GM19351 (cell line): ENCODE data around the gene PRKAR2B.
"Not testable (repeated sequence)": the region's sequence is repeated elsewhere in the genome, so short reads cannot be mapped to it uniquely, and the experiment has no call there.

ENCODE experiments used
- ATAC-seq: cut with Tn5 transposase; IDR thresholded peaks from one replicate; pipeline ENCODE4 v1.9.1; 2021; ENCODE audit warnings: mild to moderate bottlenecking, moderate library complexity; ENCODE audit not compliant: unreplicated experiment

Gene PRKAR2B

GRCh38 chr7:107076781-107077698 lies 32.5 kb downstream of the PRKAR2B start:
- no peak for ATAC-seq

DNA sequence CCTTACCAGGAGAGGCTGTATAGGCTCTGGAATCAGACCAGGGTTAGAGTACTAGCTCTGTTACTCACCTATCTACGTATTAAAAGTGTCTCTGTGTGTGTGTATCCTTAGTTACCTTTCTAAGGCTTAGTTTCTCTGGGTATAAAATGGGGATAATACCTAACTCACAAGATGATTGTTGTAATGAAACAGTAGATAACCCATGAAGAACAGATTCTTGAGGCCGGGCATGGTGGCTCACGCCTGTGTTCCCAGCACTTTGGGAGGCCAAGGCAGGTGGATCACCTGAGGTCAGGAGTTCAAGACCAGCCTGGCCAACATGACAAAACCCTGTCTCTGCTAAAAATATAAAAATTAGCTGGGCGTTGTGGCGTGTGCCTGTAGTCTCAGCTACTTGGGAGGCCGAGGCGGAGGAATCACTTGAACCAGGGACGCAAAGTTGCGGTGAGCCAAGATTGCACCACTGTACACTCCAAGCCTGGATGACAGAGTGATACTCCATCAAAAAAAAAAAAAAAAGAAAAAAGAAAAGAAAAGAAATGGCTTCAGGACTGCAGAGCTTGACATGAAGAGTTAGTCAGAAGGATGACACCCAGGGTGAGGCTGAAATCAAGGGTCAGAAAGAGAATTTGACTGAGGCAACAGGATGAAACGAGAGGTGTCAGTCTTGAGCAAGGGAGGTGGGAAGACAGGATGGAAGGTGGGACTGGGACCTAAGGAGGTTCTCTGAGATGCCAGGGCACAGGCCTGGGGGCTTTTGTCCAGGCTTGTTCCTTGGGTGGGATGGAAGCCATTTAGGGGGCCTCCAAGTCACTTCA lies 33.4 kb downstream of the PRKAR2B start:
- ATAC-seq, result no peak

- ATAC-seq, result no peak
These were observed 34.0 kb downstream of the PRKAR2B start for GRCh38 chr7:107078517-107078966.

GRCh38 chr7:107079212-107079940 lies 34.9 kb downstream of the PRKAR2B start:
- no peak for ATAC-seq

- no peak for ATAC-seq
These were observed 35.6 kb downstream of the PRKAR2B start for GRCh38 chr7:107080099-107080505.

GRCh38 chr7:107080533-107080932 lies 36.0 kb downstream of the PRKAR2B start:
- ATAC-seq, result no peak

DNA sequence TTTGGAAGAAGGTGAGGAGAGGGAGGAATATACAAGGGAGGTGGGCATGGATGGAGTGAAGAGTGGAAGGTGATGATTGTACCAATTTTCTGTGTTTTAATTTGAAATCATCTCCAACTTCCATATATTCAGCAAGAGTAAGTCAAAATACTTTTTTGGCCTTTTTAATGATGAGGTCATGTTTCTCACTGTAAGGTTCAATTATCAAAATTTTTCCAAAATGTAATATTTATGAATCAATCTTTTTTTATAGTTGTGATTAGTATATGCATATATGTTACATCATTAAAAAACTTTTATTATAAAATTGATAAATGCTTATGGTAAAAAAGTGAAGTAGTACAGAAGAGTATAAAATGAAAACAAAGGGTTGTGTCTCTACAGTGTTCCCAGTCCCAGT lies 40.7 kb downstream of the PRKAR2B start:
- no peak for ATAC-seq

GRCh38 chr7:107089627-107090026 lies 45.1 kb downstream of the PRKAR2B start:
- no peak for ATAC-seq

GRCh38 chr7:107090457-107090856 lies 46.0 kb downstream of the PRKAR2B start:
- no peak for ATAC-seq

GRCh38 chr7:107091306-107091705 lies 46.8 kb downstream of the PRKAR2B start:
- ATAC-seq, result no peak

DNA sequence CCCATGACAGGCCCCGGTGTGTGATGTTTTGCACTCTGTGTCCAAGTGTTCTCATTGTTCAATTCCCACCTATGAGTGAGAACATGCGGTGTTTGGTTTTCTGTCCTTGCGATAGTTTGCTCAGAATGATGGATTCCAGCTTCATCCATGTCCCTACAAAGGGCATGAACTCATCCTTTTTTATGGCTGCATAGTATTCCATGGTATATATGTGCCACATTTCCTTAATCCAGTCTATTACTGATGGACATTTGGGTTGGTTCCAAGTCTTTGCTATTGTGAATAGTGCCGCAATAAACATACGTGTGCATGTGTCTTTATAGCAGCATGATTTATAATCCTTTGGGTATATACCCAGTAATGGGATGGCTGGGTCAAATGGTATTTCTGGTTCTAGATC lies 49.2 kb downstream of the PRKAR2B start:
- ATAC-seq, result not testable (repeated sequence)

- ATAC-seq, result not testable (repeated sequence)
These were observed 54.6 kb downstream of the PRKAR2B start for GRCh38 chr7:107099154-107099553.

GRCh38 chr7:107100824-107101223 lies 56.3 kb downstream of the PRKAR2B start:
- no peak for ATAC-seq

DNA sequence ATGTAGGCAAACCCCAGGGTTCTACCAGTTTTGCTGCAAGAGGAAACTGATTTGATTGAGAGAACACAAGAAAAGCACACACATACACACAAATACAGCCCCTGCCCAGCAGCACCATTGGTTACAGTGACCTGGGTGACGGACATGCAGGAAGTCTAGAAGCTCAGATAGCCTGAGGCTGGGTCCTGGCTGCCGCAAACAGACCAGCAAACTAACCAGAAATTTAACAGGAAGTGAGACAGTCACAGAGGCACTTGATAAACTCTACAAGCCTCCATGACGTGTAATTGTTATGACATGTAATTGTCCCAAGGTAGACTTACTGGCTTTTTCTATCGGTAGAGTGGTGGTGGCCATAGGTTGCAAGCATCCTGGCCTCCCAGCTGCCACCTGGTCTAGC lies 58.9 kb downstream of the PRKAR2B start:
- ATAC-seq, result no peak

- ATAC-seq, result no peak
These were observed 60.3 kb downstream of the PRKAR2B start for GRCh38 chr7:107104801-107105200.

GRCh38 chr7:107105591-107106245 lies 61.2 kb downstream of the PRKAR2B start:
- no peak for ATAC-seq

GRCh38 chr7:107108793-107109371 lies 64.4 kb downstream of the PRKAR2B start:
- ATAC-seq, result no peak

GRCh38 chr7:107109955-107110354 lies 65.5 kb downstream of the PRKAR2B start:
- ATAC-seq, result no peak

GRCh38 chr7:107111196-107111595 lies 66.7 kb downstream of the PRKAR2B start:
- ATAC-seq, result no peak

GRCh38 chr7:107113866-107114265 lies 69.4 kb downstream of the PRKAR2B start:
- no peak for ATAC-seq
